KMS-11 (cell line): ENCODE data around the gene MGAT5B.

Experiments used
- H2AFZ ChIP-seq: fragments of 200-600 bp; sonication (generic); 2 replicates; pipeline ENCODE4 v1.6.1; 2016; ENCODE audit warnings: antibody characterized with exemption, mixed run types, low read depth
- H3K27ac ChIP-seq: fragments of 200-600 bp; sonication (generic); 2 replicates; pipeline ENCODE4 v1.6.1; 2016; ENCODE audit warnings: mild to moderate bottlenecking, mixed run types
- H3K27me3 ChIP-seq: fragments of 200-600 bp; sonication (generic); 2 replicates; pipeline ENCODE4 v1.6.1; 2017; ENCODE audit warnings: mild to moderate bottlenecking, low read depth, mixed run types, moderate library complexity; ENCODE audit not compliant: insufficient read depth
- H3K36me3 ChIP-seq: fragments of 200-600 bp; sonication (generic); 2 replicates; pipeline ENCODE4 v1.6.1; 2017; ENCODE audit warnings: mild to moderate bottlenecking, mixed run types; ENCODE audit not compliant: insufficient read depth
- H3K4me1 ChIP-seq: fragments of 200-600 bp; sonication (generic); 2 replicates; pipeline ENCODE4 v1.6.1; 2016; ENCODE audit warnings: mild to moderate bottlenecking, low read depth, mixed run types; ENCODE audit not compliant: poor library complexity, severe bottlenecking
- H3K4me2 ChIP-seq: fragments of 200-600 bp; sonication (generic); 2 replicates; pipeline ENCODE4 v1.7.0; 2016; ENCODE audit warnings: mild to moderate bottlenecking, mixed run types
- H3K4me3 ChIP-seq: fragments of 200-600 bp; sonication (generic); IDR thresholded peaks from 2 replicates; pipeline ENCODE4 v1.6.1; 2017; ENCODE audit warnings: low read depth, low read length, mixed read lengths; ENCODE audit not compliant: insufficient read depth
- H3K79me2 ChIP-seq: fragments of 200-600 bp; sonication (generic); 2 replicates; pipeline ENCODE4 v1.6.1; 2016; ENCODE audit warnings: low read depth, mixed run types; ENCODE audit not compliant: insufficient read depth
- H3K9ac ChIP-seq: fragments of 200-600 bp; sonication (generic); 2 replicates; pipeline ENCODE4 v1.6.1; 2016; ENCODE audit warnings: mild to moderate bottlenecking, mixed run types
- H4K20me1 ChIP-seq: fragments of 200-600 bp; sonication (generic); 2 replicates; pipeline ENCODE4 v1.6.1; 2016; ENCODE audit warnings: mild to moderate bottlenecking, mixed run types; ENCODE audit not compliant: insufficient read depth
- TF ChIP-seq, protein P1 (sequence below): fragments of 200-600 bp; sonication (generic); conservative IDR thresholded peaks from 2 replicates; pipeline ENCODE4 v1.6.1; 2017; ENCODE audit warnings: low read depth, mild to moderate bottlenecking, antibody characterized with exemption, low read length, moderate library complexity, mixed read lengths

MGAT5B gene

GRCh38 chr17:76949913-76950695 lies 81.9 kb downstream of the MGAT5B start:
- no peak overlapping the region for H3K9ac ChIP-seq
- no peak overlapping the region for H2AFZ ChIP-seq

GRCh38 chr17:76951375-76951905 lies 83.2 kb downstream of the MGAT5B start:
- TF ChIP-seq, protein P1, sequence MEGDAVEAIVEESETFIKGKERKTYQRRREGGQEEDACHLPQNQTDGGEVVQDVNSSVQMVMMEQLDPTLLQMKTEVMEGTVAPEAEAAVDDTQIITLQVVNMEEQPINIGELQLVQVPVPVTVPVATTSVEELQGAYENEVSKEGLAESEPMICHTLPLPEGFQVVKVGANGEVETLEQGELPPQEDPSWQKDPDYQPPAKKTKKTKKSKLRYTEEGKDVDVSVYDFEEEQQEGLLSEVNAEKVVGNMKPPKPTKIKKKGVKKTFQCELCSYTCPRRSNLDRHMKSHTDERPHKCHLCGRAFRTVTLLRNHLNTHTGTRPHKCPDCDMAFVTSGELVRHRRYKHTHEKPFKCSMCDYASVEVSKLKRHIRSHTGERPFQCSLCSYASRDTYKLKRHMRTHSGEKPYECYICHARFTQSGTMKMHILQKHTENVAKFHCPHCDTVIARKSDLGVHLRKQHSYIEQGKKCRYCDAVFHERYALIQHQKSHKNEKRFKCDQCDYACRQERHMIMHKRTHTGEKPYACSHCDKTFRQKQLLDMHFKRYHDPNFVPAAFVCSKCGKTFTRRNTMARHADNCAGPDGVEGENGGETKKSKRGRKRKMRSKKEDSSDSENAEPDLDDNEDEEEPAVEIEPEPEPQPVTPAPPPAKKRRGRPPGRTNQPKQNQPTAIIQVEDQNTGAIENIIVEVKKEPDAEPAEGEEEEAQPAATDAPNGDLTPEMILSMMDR = no peak
- H3K4me2 ChIP-seq = no peak overlapping the region
- H3K36me3 ChIP-seq = no peaks in the 10 kb centered on the region
- no peak overlapping the region for H3K27ac ChIP-seq
- no peak overlapping the region for H3K9ac ChIP-seq
- H3K27me3 ChIP-seq = peaks cover 35% of the 10 kb centered on the region; the same call in 1 of the 2 replicates
- peaks cover 5% of the 10 kb centered on the region for H3K4me1 ChIP-seq
- H3K4me3 ChIP-seq = no peak overlapping the region
- H2AFZ ChIP-seq = no peak overlapping the region
- no peaks in the 10 kb centered on the region for H3K79me2 ChIP-seq
- no peaks in the 10 kb centered on the region for H4K20me1 ChIP-seq

More at GRCh38 chr17:76949913-76950695, 81.9 kb downstream of the MGAT5B start:
- H3K4me2 ChIP-seq = no peak overlapping the region
- TF ChIP-seq, protein P1 = no peak
- H3K79me2 ChIP-seq = no peaks in the 10 kb centered on the region
- no peaks in the 10 kb centered on the region for H4K20me1 ChIP-seq
- no peak overlapping the region for H3K4me3 ChIP-seq
- peaks cover 41% of the 10 kb centered on the region; the same call in 1 of the 2 replicates for H3K27me3 ChIP-seq
- no peak overlapping the region for H3K27ac ChIP-seq
- no peaks in the 10 kb centered on the region for H3K36me3 ChIP-seq
- peaks cover 5% of the 10 kb centered on the region for H3K4me1 ChIP-seq

DNA sequence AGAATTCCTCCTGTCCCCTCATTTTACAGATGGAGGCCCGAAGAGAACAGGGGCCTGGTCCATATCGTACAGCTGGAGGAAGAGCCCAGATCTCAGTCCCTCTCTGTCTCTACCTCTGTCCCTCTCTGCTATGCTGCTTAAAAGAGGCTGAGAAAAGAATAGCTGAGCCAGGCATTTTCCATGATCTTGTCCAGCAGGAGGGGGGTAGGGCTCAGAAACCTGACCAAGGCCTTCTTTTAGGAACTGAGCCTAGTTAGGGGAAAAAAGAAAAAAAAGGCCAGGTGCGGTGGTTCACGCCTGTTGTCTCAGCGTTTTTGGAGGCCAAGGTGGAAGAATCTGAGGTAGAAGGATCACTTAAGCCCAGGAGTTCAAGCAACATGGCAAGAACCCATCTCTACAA lies 84.2 kb downstream of the MGAT5B start:
- TF ChIP-seq, protein P1 = no peak
- Histone ChIP-seq H3K4me1 (peaks cover 5% of the 10 kb centered on the region), H4K20me1 (no peaks in the 10 kb centered on the region), H3K27me3 (peaks cover 39% of the 10 kb centered on the region), H3K9ac (no peak overlapping the region), H3K36me3 (no peaks in the 10 kb centered on the region), H3K79me2 (no peaks in the 10 kb centered on the region), H3K4me2 (no peak overlapping the region), H3K27ac (no peak overlapping the region), H2AFZ (no peak overlapping the region), H3K4me3 (no peak overlapping the region)

GRCh38 chr17:76953066-76953465 lies 84.9 kb downstream of the MGAT5B start:
- Histone ChIP-seq H3K4me3 (no peak overlapping the region), H3K79me2 (no peaks in the 10 kb centered on the region), H4K20me1 (no peaks in the 10 kb centered on the region), H3K27ac (no peak overlapping the region), H2AFZ (no peak overlapping the region), H3K36me3 (no peaks in the 10 kb centered on the region), H3K9ac (no peak overlapping the region), H3K4me1 (peaks cover 5% of the 10 kb centered on the region), H3K27me3 (peaks cover 44% of the 10 kb centered on the region), H3K4me2 (no peak overlapping the region)
- TF ChIP-seq, protein P1 = no peak
